NOMO-1 treated with dmso at 0.1 percent for 144 hours (cell line): ENCODE data around the gene HEG1.

Source experiments
- DNase-seq: peaks from one replicate; lab custom pipeline; 2025; ENCODE audit not compliant: unreplicated experiment; lab: John Stamatoyannopoulos, UW

The HEG1 gene

DNA sequence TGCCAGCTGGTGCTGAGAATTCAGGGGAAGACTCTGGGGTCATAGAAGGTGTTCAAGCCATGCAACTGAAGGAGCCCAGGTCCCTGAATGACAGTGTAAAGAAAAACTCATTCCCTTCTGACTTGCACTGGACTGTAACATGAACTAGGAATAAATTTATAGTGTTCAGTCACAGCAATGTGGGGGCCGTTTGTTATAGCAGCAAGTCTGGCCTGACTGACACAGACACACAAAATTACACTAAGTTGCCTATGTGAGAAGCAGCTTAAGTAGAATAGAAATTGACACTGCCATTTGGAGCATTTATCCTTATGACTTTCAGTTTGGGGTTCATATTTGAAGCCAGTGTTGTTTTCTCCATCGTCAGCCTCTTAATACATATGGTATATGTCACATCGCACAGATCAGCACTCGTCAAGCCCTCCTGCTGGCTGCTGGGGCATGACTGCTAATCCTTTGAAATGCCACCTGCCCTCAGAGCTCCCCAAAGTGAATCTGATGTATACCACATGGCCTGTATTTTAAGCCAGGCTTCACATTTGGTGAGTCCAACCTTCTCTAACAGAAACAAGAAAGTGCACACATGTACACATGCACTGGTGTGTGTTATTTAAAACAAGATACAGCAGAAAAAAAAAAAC lies 17.1 kb upstream of the HEG1 start:
- no peak for DNase-seq

DNA sequence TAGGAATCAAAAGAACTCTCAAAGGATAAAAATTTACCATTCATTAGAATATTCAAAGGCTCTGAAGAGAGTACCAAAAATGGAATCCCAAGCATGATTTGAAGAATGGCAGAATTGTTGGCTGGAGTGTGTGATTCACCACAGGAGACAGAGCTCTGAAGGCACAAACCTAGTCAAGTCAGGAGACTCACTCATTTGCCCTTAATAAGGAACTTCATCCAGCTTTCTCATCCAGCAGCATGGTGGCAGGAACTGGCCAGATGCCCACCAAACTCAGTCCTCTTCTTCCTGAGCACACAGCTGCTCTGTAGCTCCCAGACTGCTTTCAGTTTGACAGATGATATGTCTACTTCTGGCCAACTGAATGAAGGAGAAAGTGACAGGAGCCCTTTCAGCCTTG lies 16.5 kb upstream of the HEG1 start:
- no peak for DNase-seq

DNA sequence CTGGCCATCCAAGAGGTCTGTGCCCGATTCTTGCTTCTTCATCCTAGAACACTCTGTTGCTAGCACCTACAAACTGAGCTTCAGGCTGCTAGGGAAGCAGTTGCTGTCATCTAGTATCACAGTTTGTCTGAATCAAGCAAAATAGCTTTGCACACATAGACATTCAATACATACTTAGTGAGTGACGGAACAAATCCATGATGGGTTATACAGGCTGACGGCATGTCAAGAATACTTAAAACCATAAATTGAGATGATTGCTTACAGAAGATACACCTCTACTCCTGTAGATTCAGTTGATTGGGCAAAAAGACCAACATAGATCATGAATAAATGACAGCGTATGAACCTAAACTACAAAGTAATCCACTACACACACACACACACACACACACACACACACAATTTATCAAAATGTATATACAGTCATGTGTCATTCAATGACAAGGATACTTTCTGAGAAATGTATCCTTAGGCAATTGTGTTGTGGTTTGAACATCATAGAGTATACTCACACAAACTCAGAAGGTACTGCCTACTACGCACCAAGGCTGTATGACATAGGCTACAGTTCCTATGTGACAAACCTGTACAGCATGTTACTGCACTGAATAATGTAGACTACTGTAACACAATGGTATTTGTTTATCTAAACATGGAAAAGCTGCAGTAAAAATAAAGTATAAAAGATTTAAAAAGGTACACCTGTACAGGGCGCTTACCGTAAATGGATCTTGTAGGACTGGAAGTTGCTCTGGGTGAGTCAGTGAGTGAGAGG lies 14.4 kb upstream of the HEG1 start:
- DNase-seq: no peak

DNA sequence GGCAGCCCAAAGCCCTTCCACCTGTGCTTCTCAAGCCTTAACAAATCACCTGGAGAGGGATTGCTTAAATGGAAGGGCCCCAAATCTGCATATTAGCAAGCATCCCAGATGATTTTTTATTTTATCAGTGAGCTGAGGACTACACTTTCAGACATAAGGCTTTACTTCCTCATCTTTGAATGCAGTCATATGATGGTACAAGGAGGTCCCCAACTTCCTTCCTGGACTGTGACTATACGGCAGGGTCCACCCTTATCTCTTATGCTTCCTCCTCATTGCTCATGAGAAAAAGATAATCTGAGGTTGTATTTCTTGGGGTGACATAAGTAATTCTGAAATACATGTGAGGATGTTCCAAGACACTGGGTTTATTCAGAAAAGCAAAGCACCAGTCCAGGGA lies 13.7 kb upstream of the HEG1 start:
- no peak for DNase-seq

DNA sequence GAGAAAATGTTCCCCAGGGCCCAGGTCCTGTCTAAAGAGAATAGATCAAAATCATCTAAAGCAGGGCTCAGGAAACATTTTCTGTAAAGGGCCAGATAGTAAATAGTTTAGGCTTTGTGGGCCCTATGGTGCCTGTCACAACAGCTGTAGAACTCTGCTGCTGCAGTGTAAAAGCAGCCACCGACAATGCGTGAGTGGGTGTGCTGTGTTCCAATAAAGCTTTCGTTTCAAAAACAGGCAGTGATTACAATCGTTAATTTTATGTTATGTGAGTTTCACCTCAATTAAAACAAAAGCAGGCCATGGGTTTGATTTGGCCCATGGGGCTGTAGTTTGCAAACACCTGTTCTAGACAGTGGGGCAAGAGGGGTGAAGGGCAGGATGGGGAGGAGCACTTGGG lies 12.5 kb upstream of the HEG1 start:
- DNase-seq: no peak

DNA sequence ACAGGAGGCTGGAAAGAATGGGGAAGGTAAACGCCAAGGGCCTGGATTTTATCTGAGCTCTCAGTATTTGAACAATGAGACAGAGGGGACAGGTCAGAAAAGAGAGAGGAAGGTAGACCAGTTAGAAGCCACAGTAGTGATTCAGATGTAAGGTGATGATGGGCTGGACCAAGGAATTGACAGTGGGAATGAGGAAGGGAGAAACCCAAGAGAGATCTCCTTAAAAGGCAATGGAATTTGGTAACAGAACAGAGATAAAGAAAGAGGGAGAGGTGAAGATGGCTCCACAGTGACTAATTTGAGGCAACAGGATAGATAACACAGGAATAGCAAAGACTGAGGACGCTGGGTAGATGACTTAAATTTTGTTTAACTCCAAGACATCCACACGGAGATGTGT lies 11.4 kb upstream of the HEG1 start:
- DNase-seq: no peak

DNA sequence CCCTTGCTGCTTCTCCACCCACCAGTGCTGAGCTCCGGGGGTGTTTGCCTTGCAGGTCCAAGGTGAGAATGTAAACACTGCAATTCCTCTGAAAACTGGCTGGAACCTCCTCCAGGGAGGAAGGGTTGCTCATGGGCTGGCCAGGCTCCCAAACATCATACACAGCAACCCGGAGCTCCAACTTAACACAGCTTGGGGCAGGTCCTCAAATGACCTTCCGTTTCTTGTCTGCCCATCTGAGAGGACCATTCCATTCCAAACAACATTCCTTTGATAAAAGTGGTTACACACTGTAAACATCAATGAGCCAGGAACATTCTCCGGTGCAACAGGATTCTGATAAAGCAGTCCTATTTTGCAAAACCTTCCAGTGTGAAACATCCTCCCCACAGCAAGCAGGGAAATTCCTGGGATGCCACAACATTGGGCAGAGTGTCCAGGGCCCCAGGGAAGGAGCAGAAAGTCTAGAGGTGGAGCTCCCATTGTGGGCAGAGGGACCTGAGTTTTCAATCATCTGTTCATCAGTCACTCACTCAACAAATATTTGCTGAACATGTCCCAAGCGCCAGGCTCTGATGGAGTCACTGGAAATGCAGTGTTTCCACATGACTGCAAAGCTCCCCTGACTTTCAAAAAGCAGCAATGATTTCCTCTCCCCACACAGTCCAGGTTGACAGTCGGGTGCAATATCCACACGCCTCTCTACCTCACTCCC lies 7.3 kb upstream of the HEG1 start:
- DNase-seq: no peak

DNA sequence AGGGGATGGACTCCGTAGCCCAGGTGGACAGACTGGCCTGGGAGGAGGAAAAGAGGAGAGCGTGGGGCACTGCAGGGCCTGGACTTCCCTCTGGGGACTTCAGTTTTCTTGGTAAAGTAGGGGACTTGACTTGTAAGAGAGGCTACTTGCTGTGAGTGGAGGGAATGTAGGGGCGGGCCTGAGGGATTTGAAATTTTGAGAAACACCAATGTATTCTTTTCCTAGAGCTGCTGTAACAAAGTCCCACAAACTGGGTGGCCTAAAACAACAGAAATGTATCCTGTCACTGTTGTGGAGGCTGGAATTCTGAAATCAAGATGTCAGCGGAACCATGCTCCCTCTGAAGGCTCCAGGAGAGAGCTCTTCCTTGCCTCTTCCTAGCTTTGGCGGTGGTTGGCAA lies 5.8 kb upstream of the HEG1 start:
- no peak for DNase-seq

DNA sequence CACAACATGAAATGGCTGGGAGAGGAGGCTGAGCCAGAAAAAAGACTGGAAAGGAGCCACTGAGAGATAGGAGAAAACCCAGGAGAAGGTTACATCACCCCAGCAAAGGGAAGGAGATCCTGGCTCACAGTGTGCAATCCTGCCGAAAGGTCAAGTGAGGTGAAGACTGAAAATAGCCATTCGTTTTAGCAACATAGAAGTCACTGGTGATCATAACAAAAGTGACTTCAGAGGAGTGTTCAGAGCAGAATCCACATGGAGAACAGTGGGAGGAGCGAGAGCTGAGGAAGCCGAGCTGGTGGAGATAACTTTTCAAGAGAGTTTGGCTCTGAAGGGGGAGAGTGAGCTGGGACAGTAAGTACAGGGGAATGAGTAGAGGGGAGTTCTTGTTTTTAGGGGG lies 5.4 kb upstream of the HEG1 start:
- no peak for DNase-seq

DNA sequence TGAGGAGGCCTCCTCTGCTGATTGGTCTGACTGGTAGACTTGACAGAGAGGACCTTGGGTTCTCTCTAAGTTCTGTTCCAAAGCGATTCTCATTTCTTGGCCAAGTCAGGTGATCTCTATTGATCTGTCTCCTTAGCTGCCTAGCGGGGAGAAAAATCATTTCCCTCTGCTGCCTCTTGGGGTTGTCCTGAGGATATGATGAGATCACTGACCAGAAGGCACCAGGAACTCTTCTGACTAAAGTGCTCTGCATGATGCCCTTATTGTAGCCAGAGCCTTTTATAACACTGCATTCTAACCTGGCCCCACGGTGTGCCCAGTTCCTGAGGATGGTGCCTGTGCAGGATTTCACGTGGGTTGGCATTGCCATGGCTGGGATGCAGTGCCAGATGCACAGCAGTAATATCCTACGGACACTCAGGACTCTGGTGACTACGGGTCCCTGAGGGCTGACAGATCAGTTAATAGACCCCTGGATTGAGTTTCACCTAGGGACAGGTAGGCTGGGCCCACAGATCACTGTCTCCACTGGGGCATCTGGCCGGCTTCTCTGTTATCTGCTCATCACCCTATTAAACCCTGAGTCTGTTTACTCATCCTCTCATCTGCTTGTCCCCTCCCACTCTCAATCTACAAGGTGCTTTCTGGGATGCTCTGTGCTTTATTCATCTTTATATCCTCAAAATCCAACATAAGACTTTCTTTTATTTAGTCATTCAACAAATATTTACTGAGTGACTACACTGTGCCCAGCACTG lies 3.9 kb upstream of the HEG1 start:
- DNase-seq: no peak

DNA sequence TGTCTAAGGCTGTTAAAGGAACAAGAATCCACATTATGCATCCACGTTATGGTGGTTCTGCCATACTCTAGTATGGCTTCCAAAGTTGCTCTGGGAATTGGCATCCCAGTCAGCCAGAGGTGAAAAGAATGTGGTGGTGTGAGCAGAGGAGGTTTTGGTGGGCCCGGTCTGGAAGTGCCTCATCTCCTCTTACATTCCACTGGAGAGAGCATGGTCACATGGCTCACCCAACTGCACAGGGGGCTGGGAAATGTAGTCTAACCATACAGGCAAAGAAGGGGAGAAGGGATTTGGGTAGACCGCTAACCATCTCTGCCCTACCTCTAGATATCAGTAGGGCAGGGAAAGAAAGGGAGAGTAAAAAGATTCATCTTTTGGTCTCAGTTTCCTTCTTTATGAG lies 3.2 kb upstream of the HEG1 start:
- no peak for DNase-seq

DNA sequence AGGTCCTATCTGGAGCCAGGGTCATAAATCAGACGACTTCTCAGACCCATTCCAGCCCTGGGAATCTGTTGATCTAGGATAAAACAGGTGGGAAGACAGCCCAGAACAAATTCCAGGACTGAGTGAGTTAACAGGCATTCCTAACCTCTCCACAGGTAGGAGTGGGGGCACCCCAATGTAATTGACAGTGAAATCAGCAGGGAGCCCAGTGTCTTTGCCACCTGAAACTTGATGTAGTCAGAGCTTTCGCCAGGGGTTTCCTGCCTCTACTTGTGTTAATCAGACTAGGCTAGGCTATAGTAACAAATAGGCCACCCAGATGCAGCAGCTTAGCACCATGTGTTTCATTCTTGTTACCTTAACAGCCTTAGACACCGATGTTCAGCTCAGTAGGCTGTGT lies 2.7 kb upstream of the HEG1 start:
- DNase-seq: no peak

DNA sequence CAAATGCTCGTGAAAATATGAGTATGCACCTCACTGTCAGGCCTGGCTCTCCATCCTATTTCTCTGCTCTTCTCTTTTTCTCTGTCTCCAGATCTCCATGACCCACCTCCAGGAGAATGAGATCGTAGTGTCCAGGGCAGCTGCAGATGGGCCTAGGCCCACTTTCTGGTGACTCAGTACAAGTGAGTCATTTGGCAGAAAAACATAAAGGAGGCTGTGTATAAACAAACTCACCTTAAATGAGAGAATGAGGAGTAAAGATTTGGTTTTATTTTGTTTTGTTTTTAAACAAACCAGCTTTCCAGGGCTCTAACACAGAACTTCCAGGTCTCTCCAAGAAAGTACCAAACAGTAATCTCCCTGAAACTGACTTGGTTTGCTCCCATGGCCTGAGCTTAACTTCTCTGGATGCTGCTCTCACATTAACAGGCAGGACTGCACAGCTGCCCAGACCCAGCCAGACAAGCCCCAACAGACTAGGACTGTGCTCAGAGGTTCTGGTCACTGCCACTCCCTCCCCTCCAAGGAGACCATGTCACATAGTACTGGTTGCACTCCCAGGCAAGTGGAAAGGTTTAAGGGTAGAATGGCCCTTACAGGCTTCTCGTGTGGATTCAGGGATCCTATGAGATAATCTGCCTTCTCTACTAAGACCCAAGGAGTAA lies 1.5 kb upstream of the HEG1 start:
- DNase-seq: no peak

DNA sequence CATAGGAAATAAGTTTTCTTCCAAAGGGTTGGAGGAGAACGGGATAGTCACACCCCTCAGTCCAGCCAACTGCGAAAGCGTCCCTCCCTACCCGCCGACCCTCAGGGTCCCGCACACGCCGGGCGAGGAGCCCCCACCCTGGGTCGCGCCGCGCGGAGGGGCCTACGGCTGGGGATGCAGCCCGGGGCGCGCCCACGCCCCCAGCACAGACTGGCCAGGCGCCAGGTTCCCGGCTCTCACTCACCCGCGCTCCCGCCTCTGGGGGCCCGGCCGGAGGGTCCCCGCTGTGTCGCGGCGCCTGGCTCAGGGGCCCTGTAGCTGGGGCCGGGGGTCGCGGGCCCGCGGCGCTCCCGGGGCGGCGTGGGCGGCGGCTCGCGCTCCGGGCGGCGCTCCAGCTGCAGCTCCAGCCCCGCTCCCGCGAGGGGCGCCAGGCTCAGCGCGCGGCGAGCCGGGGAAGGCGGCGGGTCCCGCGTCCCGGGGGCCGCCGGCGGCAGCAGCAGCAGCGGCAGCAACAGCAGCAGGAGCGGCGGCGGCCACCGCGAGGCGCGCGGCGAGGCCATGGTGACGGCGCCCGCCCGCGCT lies 375 bp downstream of the HEG1 start:
- DNase-seq: no peak

DNA sequence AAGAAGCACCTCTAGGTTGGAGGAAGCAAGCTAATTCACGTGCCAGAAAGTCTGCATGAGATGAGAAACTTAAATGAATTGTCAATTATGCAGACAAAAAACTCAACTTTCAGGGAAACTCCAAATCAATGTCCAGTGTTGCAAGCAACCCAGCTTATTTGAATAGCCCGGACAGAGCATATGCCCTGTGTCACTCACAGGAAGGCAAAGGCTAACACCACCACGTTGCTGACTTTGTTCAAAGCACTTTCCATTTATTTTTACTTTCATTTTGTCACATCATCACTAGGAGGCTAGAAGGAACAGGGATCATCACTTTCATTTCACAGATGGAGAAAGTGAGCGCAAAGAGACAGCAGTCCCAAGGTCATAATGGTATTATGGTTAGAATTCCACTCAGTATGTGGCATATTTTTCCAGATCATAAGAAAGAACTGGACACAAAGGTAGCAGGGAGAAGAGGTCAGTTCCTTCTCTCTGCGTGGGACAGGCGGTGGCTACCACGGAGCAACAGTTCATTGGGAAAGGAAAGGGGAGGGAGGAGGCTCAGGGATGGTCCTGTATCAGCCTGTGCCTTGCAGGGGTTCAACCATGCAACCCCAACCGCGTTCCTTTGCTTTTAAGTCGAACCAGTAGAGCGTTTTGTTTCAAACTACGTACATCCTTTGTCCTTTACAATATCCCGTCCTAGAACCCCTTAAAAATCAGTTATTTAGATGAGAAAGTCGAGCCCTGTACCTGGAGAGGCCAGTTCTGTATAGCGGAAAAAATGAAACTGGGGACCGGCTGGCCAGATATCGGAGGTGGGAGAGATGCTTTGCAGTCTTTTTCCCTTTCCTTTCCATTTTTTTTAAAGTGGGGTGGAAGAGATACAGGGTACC lies 1.1 kb downstream of the HEG1 start:
- no peak for DNase-seq

DNA sequence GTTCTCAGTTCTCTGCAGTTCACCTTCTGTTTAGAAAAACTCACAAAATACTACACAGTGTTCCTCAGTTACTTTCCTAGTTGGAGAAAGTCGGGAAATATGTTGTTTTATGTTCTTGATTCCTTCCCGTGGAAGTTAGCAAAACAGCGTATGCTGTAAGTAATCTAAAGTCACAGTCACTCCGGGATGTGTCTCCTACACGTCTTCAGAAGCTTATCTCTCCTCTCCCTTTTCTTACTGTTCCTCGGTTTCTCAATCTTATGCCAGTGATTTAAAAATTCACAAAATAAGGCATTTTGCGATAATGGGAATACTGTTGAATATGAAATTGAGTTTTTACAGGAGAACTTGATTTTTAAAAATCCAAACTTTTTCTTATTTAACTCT lies 1.7 kb downstream of the HEG1 start:
- DNase-seq: no peak

DNA sequence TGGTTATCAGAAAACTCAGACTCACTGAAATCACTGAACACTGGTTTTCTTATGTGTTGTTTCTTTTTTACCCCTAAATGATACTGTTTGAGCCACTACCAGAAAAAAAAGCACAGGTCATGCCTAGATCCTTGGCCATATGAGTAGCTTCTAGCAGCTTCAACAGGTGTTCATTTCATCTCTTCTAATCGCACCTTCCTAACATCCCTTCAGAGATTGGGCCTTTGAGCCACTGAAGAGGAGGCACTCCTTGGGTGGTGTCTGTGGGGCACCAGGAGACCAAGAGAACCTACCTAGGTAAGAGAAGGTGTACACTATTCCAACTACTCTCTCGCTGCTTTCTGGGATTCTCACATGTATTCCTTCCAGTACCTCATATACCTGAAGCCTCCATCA lies 2.5 kb downstream of the HEG1 start:
- no peak for DNase-seq

DNA sequence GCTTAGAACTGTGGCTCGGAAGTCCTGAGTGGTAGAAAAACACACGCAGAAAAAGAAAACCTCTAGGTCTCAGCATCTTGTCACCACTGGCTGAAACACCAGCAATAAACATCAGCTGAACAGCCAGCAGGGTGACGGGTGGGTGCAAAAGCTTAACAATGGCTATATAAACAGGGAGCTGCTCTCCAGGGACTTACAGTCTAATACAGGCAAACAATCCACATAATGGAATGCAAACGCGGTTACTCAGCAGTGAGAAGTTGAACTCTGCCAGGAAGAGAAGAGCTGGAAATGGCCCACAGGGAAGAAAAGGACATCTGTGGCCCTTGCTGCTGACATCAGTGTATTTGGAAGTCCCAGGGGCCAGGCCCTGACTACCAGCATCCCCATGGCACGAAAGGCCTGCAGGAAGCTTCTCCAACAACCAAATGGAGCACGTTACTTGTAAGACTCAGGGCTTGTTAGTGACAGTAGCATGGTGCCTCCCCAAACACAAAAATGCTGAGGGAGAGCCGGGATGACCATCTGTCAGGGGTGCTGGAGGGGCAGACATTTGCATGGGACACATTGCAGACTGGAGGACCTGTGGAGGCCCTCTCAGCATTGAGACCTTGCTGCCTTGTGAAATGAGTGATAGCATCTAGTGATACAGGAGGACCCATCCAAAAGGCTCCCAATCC lies 3.0 kb downstream of the HEG1 start:
- DNase-seq: no peak
